GM15510 (cell line): ENCODE measurements around the gene DHPS.

Experiments
- POLR2A ChIP-seq: IDR thresholded peaks from 3 replicates; pipeline ENCODE4 v1.6.1; 2011; ENCODE audit warnings: borderline replicate concordance; ENCODE audit not compliant: insufficient read length; ENCODE audit errors: extremely low read depth

The DHPS gene

DNA sequence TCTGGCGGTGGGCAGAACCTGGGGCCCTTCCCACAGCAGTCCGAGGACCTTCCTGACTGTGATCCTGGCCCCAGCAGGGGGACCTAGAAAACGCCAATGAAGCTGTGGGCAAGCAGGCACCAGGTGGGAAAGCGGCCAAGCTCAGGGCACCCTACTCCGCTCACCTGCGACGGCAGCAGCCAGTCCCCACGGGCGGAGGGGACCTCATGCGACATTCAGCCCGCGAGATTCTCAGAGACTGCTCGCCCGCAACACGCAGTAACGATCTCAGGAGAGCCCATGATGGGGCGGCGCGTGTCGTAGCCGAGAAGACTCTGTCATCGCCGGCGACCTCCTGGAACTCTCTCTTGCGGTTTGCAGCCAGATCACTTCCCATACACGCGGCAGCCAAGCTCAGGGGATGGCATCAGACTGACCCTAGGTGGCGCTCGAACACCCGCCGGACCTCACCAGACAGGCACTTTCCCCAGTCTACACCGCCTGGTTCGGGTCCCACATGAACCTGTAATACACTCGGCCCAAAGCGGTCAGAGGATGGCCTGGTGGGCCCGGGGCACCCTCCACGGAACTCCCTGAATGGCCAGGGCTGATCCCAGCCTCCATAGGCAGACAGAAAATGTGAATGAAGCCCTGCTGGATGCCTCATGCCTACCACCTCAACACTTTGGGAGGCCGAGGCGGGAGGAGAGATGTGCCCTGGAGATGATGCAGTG, 41.6 kb downstream of the DHPS start:
- TF ChIP-seq POLR2A: no peak

DNA sequence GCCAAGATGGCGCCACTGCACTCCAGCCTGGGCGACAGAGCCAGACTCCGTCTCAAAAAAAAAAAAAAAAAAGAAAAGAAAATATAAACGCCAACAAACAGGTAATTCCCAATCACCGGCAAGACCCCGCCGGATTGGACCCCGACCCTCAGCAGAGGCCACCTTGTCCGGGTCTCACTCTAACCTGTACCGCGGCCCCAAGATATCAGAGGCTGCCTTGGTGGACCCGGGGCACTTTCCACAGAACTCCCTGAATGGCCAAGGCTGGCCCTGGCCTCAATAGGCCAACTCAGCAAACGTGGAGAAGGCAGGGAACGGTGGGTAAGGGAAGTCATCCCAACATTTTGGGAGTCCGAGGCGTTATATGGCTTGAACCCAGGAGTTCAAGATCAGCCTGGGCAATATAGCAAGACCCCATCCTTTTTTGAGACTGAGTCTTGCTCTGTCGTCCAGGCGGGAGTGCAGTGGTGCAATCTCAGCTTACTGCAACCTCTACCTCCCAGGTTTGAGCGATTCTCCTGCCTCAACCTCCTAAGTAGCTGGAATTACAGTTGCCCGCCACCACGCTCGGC, 43.0 kb downstream of the DHPS start:
- no peak for TF ChIP-seq POLR2A

DNA sequence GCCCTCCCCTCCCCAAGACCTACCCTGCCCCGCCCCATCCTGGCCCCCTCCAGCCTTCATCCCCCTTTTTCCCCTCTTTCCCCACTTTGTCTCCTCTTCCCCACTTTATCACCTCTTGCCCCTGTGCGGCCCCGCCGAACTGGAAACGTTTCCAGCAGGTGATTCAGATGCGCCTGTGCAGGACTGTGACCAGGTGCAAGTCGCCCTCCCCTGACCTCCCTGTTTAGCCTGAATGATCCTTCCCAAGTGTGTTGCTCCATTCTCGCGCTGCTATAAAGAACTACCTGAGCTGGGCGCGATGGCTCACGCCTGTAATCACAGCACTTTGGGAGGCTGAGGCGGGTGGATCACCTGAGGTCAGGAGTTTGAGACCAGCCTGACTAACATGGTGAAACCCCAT, 45.0 kb downstream of the DHPS start:
- TF ChIP-seq POLR2A: no peak

DNA sequence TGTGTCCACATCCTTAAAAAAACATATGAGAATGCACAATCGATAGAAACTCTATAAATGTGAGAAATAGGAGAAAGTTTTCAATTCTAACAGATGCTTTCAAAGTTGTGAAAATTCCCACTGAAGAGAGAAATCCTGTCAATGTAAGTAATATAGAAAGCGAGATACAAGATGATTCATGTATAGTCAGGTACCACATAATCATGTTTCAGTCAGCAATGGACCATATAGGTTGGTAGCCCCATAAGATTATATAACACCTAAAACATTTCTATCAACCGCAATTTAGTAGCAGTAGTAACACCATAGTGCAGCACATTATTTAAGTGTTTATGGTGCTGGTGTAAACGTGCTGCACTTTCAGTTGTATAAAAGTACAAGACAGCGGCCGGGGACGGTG, 52.5 kb downstream of the DHPS start:
- TF ChIP-seq POLR2A: no peak

DNA sequence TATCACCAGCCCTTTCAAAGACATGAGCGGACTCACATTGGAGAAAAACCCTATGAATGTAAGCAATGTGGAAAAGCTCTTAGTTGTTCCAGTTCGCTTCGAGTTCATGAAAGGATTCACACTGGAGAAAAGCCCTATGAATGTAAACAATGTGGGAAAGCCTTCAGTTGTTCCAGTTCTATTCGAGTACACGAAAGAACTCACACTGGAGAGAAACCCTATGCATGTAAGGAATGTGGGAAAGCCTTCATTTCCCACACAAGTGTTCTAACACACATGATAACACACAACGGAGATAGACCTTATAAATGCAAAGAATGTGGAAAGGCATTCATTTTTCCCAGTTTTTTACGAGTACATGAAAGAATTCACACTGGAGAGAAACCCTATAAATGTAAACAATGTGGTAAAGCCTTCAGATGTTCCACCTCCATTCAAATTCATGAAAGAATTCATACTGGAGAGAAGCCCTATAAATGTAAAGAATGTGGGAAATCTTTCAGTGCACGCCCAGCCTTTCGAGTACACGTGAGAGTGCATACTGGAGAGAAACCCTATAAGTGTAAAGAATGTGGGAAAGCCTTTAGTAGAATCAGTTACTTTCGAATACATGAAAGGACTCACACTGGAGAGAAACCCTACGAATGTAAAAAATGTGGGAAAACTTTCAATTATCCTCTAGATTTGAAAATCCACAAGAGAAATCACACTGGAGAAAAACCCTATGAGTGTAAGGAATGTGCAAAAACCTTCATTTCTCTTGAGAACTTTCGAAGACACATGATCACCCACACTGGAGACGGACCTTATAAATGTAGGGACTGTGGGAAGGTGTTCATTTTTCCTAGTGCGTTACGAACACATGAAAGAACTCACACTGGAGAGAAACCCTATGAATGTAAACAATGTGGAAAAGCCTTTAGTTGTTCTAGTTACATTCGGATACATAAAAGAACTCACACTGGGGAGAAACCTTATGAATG, 53.3 kb downstream of the DHPS start:
- TF ChIP-seq POLR2A: no peak

DNA sequence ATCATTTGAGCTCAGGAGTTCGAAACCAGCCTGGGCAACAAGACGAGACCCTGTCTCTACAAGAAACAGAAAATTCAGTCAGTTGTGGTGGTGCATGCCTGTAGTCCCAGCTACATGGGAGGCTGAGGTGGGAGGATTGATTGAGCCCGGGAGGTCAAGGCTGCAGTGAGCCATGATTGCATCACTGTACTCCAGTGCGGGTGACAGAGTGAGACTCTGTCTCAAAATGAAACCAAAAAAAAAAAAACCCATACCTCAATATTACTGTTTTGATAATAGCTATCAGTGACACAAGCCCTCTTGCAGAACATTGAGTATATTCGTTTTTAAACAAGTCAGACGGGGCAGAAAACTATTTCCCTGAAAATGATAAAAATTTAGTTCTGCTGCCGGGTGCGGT, 54.7 kb downstream of the DHPS start:
- TF ChIP-seq POLR2A: no peak
